Neural crest cell (in vitro differentiated cells): Measurements from ENCODE around the gene FFAR2. TPM values are rescaled to one million over a fixed set of nuclear protein-coding genes. Genes with fewer than 3 reads are reported as not detected.

ENCODE experiments used
- DNase-seq: peaks from one replicate; pipeline ENCODE4 v3.0.0; 2021; ENCODE audit warnings: low read depth, mixed read lengths, low spot score
- H3K27ac Mint-ChIP-seq: one replicate; pipeline ENCODE4 v1.8.0; 2021; ENCODE audit warnings: mild to moderate bottlenecking, mixed read lengths; ENCODE audit not compliant: unreplicated experiment
- H3K27me3 Mint-ChIP-seq: 2 replicates; pipeline ENCODE4 v1.8.0; 2021; ENCODE audit warnings: low read depth, mild to moderate bottlenecking, mixed read lengths
- H3K36me3 Mint-ChIP-seq: 2 replicates; pipeline ENCODE4 v1.8.0; 2021; ENCODE audit warnings: low read depth, mild to moderate bottlenecking, mixed read lengths
- H3K4me1 Mint-ChIP-seq: 2 replicates; pipeline ENCODE4 v1.8.0; 2021; ENCODE audit warnings: mixed read lengths
- H3K4me3 Mint-ChIP-seq: one replicate; pipeline ENCODE4 v1.8.0; 2021; ENCODE audit warnings: mild to moderate bottlenecking, mixed read lengths
- H3K9me3 Mint-ChIP-seq: 2 replicates; pipeline ENCODE4 v1.8.0; 2021; ENCODE audit warnings: mixed read lengths
- CTCF ChIP-seq: fragments of 200-600 bp; sonication (generic); conservative IDR thresholded peaks from 2 replicates; pipeline ENCODE4 v1.5.0; 2021; ENCODE audit warnings: antibody characterized with exemption, mild to moderate bottlenecking
- total RNA-seq: library from RNA; stranded (reverse); gene quantifications from 2 replicates; pipeline ENCODE4 v1.2.1, GENCODE V29; 2021

FFAR2 gene
- total RNA-seq, 1 donor from 2014 or later: not detected

DNA sequence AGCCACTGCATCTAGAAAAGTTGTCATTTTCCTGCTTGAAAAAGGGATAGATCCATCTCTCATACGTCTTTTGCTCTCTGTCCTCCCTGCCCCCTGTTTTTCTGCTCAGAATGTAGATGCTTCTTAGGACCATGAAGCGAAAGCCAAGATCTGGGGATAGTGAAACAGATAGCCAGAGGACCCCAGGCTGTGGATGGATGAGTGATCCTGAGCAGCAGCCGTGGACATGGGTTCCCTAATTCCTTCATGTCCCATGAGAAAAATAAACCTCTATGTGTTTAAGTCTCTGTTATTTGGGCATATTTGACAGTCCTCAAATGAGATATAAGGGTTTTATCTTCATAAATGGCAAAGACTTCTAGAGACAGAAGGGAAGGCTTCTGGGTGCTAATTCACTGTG lies 12.2 kb upstream of the FFAR2 start:
- Mint-ChIP-seq H3K27ac (no peak overlapping the region), H3K4me1 (no peaks in the 10 kb centered on the region), H3K36me3 (no peaks in the 10 kb centered on the region), H3K9me3 (no peaks in the 10 kb centered on the region), H3K4me3 (no peak overlapping the region), H3K27me3 (peaks cover 57% of the 10 kb centered on the region)
- DNase-seq: no peak
- TF ChIP-seq CTCF: no peak

- Mint-ChIP-seq H3K9me3 (no peaks in the 10 kb centered on the region), H3K4me3 (no peak overlapping the region), H3K27ac (no peak overlapping the region), H3K36me3 (no peaks in the 10 kb centered on the region), H3K4me1 (no peaks in the 10 kb centered on the region), H3K27me3 (peaks cover 52% of the 10 kb centered on the region)
- no peak for DNase-seq
- no peak for TF ChIP-seq CTCF
These were observed 11.3 kb upstream of the FFAR2 start for GRCh38 chr19:35436477-35437405.

DNA sequence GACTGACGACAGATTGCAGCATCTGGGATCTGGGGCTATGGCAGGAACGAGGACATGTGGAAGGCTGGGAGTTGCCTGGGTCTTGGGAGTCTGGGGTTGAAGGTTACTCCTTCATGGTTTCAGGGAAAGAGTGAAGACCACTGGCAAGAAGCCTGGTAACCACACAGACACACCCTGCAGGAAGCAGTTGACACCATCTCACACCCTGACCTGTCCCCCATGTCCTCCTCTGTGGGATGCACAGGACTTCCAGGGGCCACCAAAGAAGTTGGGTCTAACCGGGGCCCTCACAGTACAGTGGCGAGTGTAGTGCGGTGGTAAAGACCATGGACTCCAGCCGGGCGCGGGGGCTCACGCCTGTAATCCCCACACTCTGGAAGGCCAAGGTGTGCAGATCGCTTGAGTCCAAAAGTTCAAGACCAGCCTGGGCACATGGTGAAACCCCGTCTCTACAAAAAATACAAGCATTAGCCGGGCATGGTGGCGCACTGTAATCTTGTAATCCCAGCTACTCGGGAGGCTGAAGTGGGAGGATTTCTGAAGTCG lies 10.6 kb upstream of the FFAR2 start:
- Mint-ChIP-seq H3K4me1 (no peaks in the 10 kb centered on the region), H3K4me3 (no peak overlapping the region), H3K36me3 (no peaks in the 10 kb centered on the region), H3K27me3 (peaks cover 44% of the 10 kb centered on the region), H3K27ac (no peak overlapping the region), H3K9me3 (no peaks in the 10 kb centered on the region)
- no peak for DNase-seq
- TF ChIP-seq CTCF: no peak

DNA sequence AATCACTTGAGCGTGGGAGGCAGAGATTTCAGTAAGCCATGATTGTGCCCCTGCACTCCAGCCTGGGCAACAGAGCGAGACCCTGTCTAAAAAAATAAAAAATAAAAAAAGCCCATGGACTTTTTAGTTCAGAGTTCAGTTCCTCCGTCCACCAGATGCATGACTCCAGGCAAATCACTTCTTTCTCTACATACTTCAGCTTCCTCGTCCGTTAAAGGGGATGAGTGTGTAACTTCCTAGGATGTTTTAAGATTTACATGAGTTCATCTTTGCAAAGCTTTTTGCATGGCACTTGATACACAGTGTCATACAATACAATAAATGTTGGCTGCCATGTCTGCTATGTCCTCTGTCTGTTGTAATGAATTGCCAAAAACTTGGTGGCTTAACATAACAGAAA lies 10.0 kb upstream of the FFAR2 start:
- no peak overlapping the region for H3K27ac Mint-ChIP-seq

DNA sequence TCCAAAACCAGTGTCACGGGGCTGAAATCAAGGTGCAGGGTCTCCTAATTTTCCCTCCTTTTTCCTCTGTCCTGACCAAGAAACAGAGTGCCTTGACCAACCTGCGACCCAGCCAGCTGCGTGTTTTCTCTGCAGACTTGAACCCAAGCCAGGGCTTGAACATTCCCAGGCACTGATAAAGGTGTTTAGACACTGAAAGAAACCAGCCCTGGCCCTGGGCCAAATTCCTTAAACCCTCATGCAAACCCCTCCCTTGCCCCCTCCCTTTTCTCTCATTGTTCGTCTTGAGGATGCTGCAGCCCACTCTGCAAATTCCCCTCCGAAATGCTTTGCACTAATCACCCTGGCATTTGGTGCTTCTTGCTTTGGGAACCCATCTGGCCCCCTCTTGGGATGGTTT lies 9.5 kb upstream of the FFAR2 start:
- Mint-ChIP-seq H3K27me3 (peaks cover 35% of the 10 kb centered on the region), H3K4me1 (no peaks in the 10 kb centered on the region), H3K9me3 (no peaks in the 10 kb centered on the region), H3K4me3 (no peak overlapping the region), H3K27ac (no peak overlapping the region), H3K36me3 (no peaks in the 10 kb centered on the region)
- no peak for TF ChIP-seq CTCF
- DNase-seq: no peak

More for the DNA sequence above, 10.0 kb upstream of the FFAR2 start:
- no peaks in the 10 kb centered on the region for H3K9me3 Mint-ChIP-seq
- no peak for TF ChIP-seq CTCF
- no peak for DNase-seq
- peaks cover 38% of the 10 kb centered on the region for H3K27me3 Mint-ChIP-seq
- no peak overlapping the region for H3K4me3 Mint-ChIP-seq
- no peaks in the 10 kb centered on the region for H3K36me3 Mint-ChIP-seq
- H3K4me1 Mint-ChIP-seq: no peaks in the 10 kb centered on the region
